AG04450 (cell line): Measurements from ENCODE around the gene PTPRE. TPM values are rescaled to one million over a fixed set of nuclear protein-coding genes. Genes with fewer than 3 reads are reported as not detected.

Experiments
- CTCF ChIA-PET: fragments of 300-600, 350-600 bp; formaldehyde crosslinking; extraction: SDS; loops from one replicate; lab custom pipeline; 2022; ENCODE audit warnings: antibody characterized with exemption, inconsistent platforms; lab: Charles Lee
- POLR2A ChIA-PET: fragments of 350-600 bp; formaldehyde crosslinking; extraction: SDS; loops from one replicate; lab custom pipeline; 2021; ENCODE audit warnings: antibody characterized with exemption, inconsistent platforms; lab: Yijun Ruan, JAX
- DNase-seq: peaks from one replicate; pipeline ENCODE4 v3.0.0-alpha.2; 2011; ENCODE audit warnings: low read depth, low spot score
- H3K27ac ChIP-seq: one replicate; pipeline ENCODE4 v1.5.1; 2012; ENCODE audit warnings: low read depth, low read length, control low read depth
- H3K27me3 ChIP-seq: one replicate; pipeline ENCODE4 v1.6.0; 2012; ENCODE audit warnings: low read length; ENCODE audit not compliant: control insufficient read depth, insufficient read depth
- H3K4me3 ChIP-seq: 2 replicates; pipeline ENCODE4 v1.5.1; 2011; ENCODE audit warnings: mild to moderate bottlenecking, low read depth, low read length, control low read depth
- H3K9me3 ChIP-seq: 2 replicates; pipeline ENCODE4 v1.5.1; 2012; ENCODE audit warnings: low read length; ENCODE audit not compliant: control insufficient read depth, insufficient read depth
- CTCF ChIP-seq: IDR thresholded peaks from 2 replicates; pipeline ENCODE4 v1.5.1; 2011; ENCODE audit warnings: low read depth, low read length, control low read depth, inconsistent platforms
- polyA plus RNA-seq: library from polyadenylated mRNA; depleted of rRNA; stranded (reverse); fragments of >200 nt; gene quantifications from 2 replicates; pipeline ENCODE4 v1.2.3, GENCODE V29; 2011

The PTPRE gene
- polyA plus RNA-seq, 1 experiment = 0.38 TPM

DNA sequence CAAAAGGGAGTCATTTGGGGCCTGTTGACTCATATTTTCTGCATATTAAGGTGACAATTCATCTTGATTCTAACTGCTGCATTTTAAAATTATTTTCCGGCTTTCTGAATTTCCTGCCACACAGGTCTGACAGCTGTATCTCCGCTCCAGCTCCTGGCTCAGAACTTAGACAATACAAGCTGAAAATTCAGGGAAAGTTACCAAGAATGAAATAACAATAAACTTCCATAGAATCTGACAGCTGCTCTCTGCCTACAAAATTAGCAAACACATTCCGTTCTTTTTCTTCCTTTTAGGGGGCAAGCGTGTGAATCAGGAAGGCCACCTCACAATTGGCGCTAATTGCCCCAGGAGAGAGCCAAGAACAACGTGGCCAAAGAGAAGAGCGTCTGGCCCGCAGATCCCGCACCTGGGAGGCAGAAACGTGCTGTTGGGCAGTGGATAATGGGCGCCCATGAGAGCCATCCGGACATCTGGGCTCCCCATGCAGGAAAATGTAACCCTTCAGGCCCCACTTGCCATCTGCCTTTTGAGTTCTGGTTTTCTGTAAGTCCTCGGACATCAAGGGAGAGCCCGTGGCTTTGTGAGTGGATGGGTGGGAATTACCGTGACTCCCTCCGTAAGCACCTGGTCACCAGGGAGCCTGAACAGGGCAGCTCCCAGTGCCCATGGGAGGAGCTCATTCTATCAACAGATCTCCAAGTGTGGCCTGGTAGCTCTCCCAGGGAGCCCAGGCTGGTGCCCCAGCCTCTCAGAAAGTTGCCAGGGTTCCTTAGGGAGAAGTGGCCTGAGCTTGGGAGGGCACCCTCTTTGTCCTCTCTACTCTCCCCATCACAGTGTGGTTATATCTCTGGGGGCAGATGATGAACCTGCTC, 19.1 kb upstream of the PTPRE start:
- Histone ChIP-seq H3K27ac (no peak overlapping the region), H3K9me3 (peaks cover 14% of the 10 kb centered on the region; the same call in 1 of the 2 replicates), H3K4me3 (no peak overlapping the region), H3K27me3 (no peaks in the 10 kb centered on the region)
- DNase-seq = no peak
- CTCF ChIA-PET = no interaction called here
- TF ChIP-seq CTCF = no peak
- POLR2A ChIA-PET = no interaction called here

- Histone ChIP-seq H3K27ac (no peak overlapping the region), H3K4me3 (no peak overlapping the region), H3K27me3 (no peaks in the 10 kb centered on the region), H3K9me3 (peaks cover 14% of the 10 kb centered on the region; the same call in 1 of the 2 replicates)
- TF ChIP-seq CTCF = no peak
- ChIA-PET POLR2A (no interaction called here), CTCF (no interaction called here)
- DNase-seq = no peak
Observed at GRCh38 chr10:127888521-127889312, 18.2 kb upstream of the PTPRE start.

DNA sequence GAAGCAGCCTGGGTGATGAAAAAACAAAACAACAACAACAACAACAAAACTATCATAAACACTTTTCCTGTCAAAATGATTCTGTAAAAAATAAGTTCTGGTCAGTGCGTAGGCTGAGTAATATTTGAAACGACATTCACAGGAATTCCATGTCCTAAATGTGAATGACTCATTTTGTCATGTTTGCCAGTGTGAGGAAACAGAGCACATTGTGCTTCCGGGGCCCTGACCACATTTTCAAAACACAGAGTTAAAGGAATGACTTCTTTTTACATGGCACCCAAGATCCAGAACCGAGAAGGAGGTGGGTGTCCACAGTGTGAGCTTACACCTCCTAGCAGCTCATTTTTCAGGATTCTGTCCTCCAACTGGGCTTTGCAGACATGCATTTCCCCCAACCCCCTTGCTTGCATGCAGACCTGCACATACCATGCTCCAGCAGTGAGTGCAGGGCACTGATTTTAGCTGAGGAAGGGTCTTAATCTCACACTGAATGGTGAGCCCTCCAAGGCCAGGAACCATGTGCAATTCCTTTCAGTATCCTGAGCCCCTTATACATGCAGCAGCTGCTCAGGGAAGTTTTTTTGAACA, 17.2 kb upstream of the PTPRE start:
- H3K9me3 ChIP-seq = peaks cover 12% of the 10 kb centered on the region; the same call in 1 of the 2 replicates
- no peak for DNase-seq
- CTCF ChIA-PET = no interaction called here

DNA sequence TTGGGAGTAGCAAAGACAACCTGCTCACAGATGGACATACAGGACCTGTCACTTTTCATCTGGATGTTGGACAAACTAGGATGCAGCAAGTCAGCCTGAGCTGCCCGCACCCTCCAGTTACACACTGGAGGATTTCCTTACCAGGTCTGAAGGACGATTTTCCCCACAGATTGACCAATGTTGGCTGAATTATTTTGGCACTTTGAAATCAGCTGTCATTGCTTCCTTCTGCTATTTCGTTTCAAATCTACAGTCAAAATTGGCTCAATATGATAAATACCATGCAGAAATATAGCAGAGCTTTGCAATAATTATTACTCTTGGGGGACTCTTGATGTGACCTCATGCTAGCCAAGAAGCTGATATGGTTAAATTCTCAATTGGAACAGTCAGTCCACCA, 16.7 kb upstream of the PTPRE start:
- peaks cover 12% of the 10 kb centered on the region; the same call in 1 of the 2 replicates for H3K9me3 ChIP-seq
- H3K4me3 ChIP-seq = no peak overlapping the region
- DNase-seq = no peak
- no peaks in the 10 kb centered on the region for H3K27me3 ChIP-seq
- TF ChIP-seq CTCF = no peak
- CTCF ChIA-PET = no interaction called here
- POLR2A ChIA-PET = no interaction called here
- no peak overlapping the region for H3K27ac ChIP-seq

More for the DNA sequence above, 17.2 kb upstream of the PTPRE start:
- no peak overlapping the region for H3K27ac ChIP-seq
- POLR2A ChIA-PET = no interaction called here
- no peaks in the 10 kb centered on the region for H3K27me3 ChIP-seq
- TF ChIP-seq CTCF = no peak
- H3K4me3 ChIP-seq = no peak overlapping the region
